K562 (cell line): ENCODE results near the gene PLCD1. TPM values are rescaled to one million over a fixed set of nuclear protein-coding genes. Genes with fewer than 3 reads are reported as not detected.

Source experiments
- ATAC-seq: fragments of 200-7000 bp; cut with Tn5 transposase; 3 replicates; pipeline ENCODE4 v1.9.1; 2020; ENCODE audit warnings: moderate library complexity
- BruUV-seq: library from RNA; stranded (reverse); fragments of 400-500 nt; replicated peaks from 2 replicates; lab custom pipeline; 2021; lab: Mats Ljungman, UMichigan
- CTCF ChIA-PET: fragments of 300-600 bp; formaldehyde crosslinking; extraction: SDS; loops from one replicate; lab custom pipeline; 2021; ENCODE audit warnings: low intra/inter-chr PET ratio; lab: Yijun Ruan, JAX
- POLR2A ChIA-PET: fragments of 300-600, 350-650 bp; sonication (Branson Sonifier 250); formaldehyde crosslinking; extraction: SDS; loops from one replicate; lab custom pipeline; 2021; ENCODE audit warnings: antibody characterized with exemption, inconsistent platforms; lab: Yijun Ruan, JAX
- DNase-seq, 4 experiments: peaks; one replicate each; pipeline versions ENCODE4 v3.0.0 to v3.0.0-alpha.2; 2011 to 2018; ENCODE audit warnings: low spot score in 3 of 4, mixed read lengths in 3 of 4; ENCODE audit errors: extremely low read depth in 1 of 4
- FAIRE-seq: peaks from 2 replicates; lab custom pipeline; 2011; peaks lifted over from hg19 to GRCh38; lab: Jason Lieb, UNC
- H2AFZ ChIP-seq: 2 replicates; pipeline ENCODE4 v1.6.0; 2011; ENCODE audit warnings: low read depth, low read length, control low read depth, inconsistent platforms
- H3K27ac ChIP-seq: fragments of 200-600 bp; 3 replicates; pipeline ENCODE4 v1.8.0; 2011; ENCODE audit warnings: low read depth, mild to moderate bottlenecking, control low read depth, inconsistent platforms, low read length, moderate library complexity, mixed read lengths; ENCODE audit errors: extremely low read depth
- H3K27me3 ChIP-seq, 2 experiments: fragments of 300-600 bp in 1 of 2; 2 replicates in 1 of 2; 3 replicates in 1 of 2; pipeline versions ENCODE4 v1.6.0 to v1.8.0; 2011; ENCODE audit warnings: inconsistent platforms in 2 of 2, low read length in 2 of 2, mild to moderate bottlenecking in 1 of 2, mixed read lengths in 1 of 2, moderate library complexity in 1 of 2; ENCODE audit not compliant: control insufficient read depth in 2 of 2, insufficient read depth in 2 of 2
- H3K36me3 ChIP-seq: fragments of 300-600 bp; 3 replicates; pipeline ENCODE4 v1.8.0; 2011; ENCODE audit warnings: mild to moderate bottlenecking, low read length, inconsistent platforms; ENCODE audit not compliant: control insufficient read depth, insufficient read depth
- H3K4me1 ChIP-seq, 2 experiments: fragments of 200-600 bp in 1 of 2; replicated peaks in 1 of 2; 2 replicates in 1 of 2; 3 replicates in 1 of 2; pipeline versions ENCODE4 v1.5.1 to v1.8.0; 2011; ENCODE audit warnings: inconsistent platforms in 2 of 2, low read length in 2 of 2, mild to moderate bottlenecking in 1 of 2, mixed read lengths in 1 of 2, moderate library complexity in 1 of 2; ENCODE audit not compliant: control insufficient read depth in 2 of 2, insufficient read depth in 2 of 2
- H3K4me2 ChIP-seq: 2 replicates; pipeline ENCODE4 v1.6.1; 2011; ENCODE audit warnings: low read length, control low read depth, inconsistent platforms, mixed read lengths; ENCODE audit not compliant: insufficient read depth
- H3K4me3 ChIP-seq: fragments of 200-600 bp; sonication (generic), shearing (Covaris generic); 2 replicates; pipeline ENCODE4 v1.5.1; 2016; ENCODE audit warnings: control low read depth, inconsistent platforms
- H3K79me2 ChIP-seq: fragments of 200-600 bp; 3 replicates; pipeline ENCODE4 v1.8.0; 2011; ENCODE audit warnings: low read length, inconsistent platforms; ENCODE audit not compliant: control insufficient read depth, insufficient read depth
- H3K9ac ChIP-seq, 2 experiments: 2 replicates each; pipeline versions ENCODE4 v1.6.0 to v1.6.1; 2011; ENCODE audit warnings: low read depth in 2 of 2, low read length in 2 of 2, control low read depth in 1 of 2, inconsistent platforms in 1 of 2, mild to moderate bottlenecking in 1 of 2, mixed read lengths in 1 of 2; ENCODE audit not compliant: insufficient read depth in 1 of 2
- H3K9me1 ChIP-seq: one replicate; pipeline ENCODE4 v1.6.0; 2011; ENCODE audit warnings: inconsistent platforms, mild to moderate bottlenecking, low read length, moderate library complexity; ENCODE audit not compliant: control insufficient read depth, insufficient read depth
- H3K9me3 ChIP-seq: replicated peaks from 2 replicates; pipeline ENCODE4 v1.5.1; 2011; ENCODE audit warnings: low read depth, low read length, inconsistent platforms; ENCODE audit not compliant: control insufficient read depth, insufficient read depth
- H4K20me1 ChIP-seq: replicated peaks from 2 replicates; pipeline ENCODE4 v1.6.1; 2011; ENCODE audit warnings: low read length, inconsistent platforms, mixed read lengths; ENCODE audit not compliant: control insufficient read depth, insufficient read depth
- ASH1L ChIP-seq: fragments of 450-650 bp; IDR thresholded peaks from 2 replicates; pipeline ENCODE4 v1.6.1; 2018; ENCODE audit warnings: borderline replicate concordance, mild to moderate bottlenecking, low read depth; ENCODE audit not compliant: partially characterized antibody
- CTBP1 ChIP-seq: fragments of 450-650 bp; IDR thresholded peaks from 2 replicates; pipeline ENCODE4 v1.6.1; 2016; ENCODE audit warnings: borderline replicate concordance
- ELK1 ChIP-seq: sonication (generic); formaldehyde crosslinking; IDR thresholded peaks from 2 replicates; pipeline ENCODE4 v1.8.1; 2022; ENCODE audit warnings: missing genetic modification reagents
- HBP1 ChIP-seq: fragments of 450-650 bp; formaldehyde crosslinking; IDR thresholded peaks from 2 replicates; pipeline ENCODE4 v1.4.0; 2022; ENCODE audit warnings: missing genetic modification characterization
- HNRNPLL ChIP-seq: fragments of 200-400 bp; formaldehyde crosslinking; IDR thresholded peaks from 2 replicates; pipeline ENCODE4 v1.6.1; 2017; ENCODE audit warnings: low read length, low read depth, mild to moderate bottlenecking; ENCODE audit not compliant: poor library complexity, severe bottlenecking
- IRF1 ChIP-seq: sonication (generic); formaldehyde crosslinking; IDR thresholded peaks from 2 replicates; pipeline ENCODE4 v1.8.0; 2022; ENCODE audit warnings: missing genetic modification reagents, mild to moderate bottlenecking, borderline replicate concordance
- MYBL2 ChIP-seq, 2 experiments: fragments of 450-650 bp in 1 of 2; sonication (generic) in 1 of 2; formaldehyde crosslinking in 1 of 2; IDR thresholded peaks; 2 replicates each; pipeline versions ENCODE4 v1.6.1 to v1.8.1; 2017 to 2022; ENCODE audit warnings: borderline replicate concordance in 1 of 2, inconsistent platforms in 1 of 2, low read depth in 1 of 2, mild to moderate bottlenecking in 1 of 2, missing genetic modification reagents in 1 of 2, moderate library complexity in 1 of 2
- NRF1 ChIP-seq, 2 experiments: fragments of 450-650 bp; IDR thresholded peaks in 1 of 2; conservative IDR thresholded peaks in 1 of 2; 2 replicates each; pipeline ENCODE4 v1.6.1; 2014; ENCODE audit warnings: mild to moderate bottlenecking in 2 of 2
- PATZ1 ChIP-seq: fragments of 250-450 bp; sonication (Bioruptor Pico); IDR thresholded peaks from 2 replicates; pipeline ENCODE4 v1.5.0; 2020; ENCODE audit warnings: mild to moderate bottlenecking, borderline replicate concordance
- RBM17 ChIP-seq: fragments of 200-400 bp; formaldehyde crosslinking; IDR thresholded peaks from 2 replicates; pipeline ENCODE4 v1.6.1; 2017; ENCODE audit warnings: low read depth, mild to moderate bottlenecking, low read length, borderline replicate concordance
- THRA ChIP-seq: fragments of 450-650 bp; IDR thresholded peaks from 2 replicates; pipeline ENCODE4 v1.6.1; 2017; ENCODE audit warnings: mild to moderate bottlenecking, moderate library complexity
- ZKSCAN1 ChIP-seq: fragments of 150-350 bp; IDR thresholded peaks from 2 replicates; pipeline ENCODE4 v1.6.1; 2016; ENCODE audit warnings: low read depth, low read length
- ZNF134 ChIP-seq: fragments of 250-450 bp; sonication (Bioruptor Pico); conservative IDR thresholded peaks from 2 replicates; pipeline ENCODE4 v1.4.0; 2020
- ZNF165 ChIP-seq: fragments of 250-450 bp; sonication (Bioruptor Pico); IDR thresholded peaks from 2 replicates; pipeline ENCODE4 v1.4.0; 2020; ENCODE audit warnings: borderline replicate concordance
- ZNF696 ChIP-seq: fragments of 250-450 bp; sonication (Bioruptor Pico); conservative IDR thresholded peaks from 2 replicates; pipeline ENCODE4 v1.4.0; 2020; ENCODE audit warnings: mild to moderate bottlenecking, moderate library complexity
- ZSCAN32 ChIP-seq: fragments of 450-650 bp; formaldehyde crosslinking; IDR thresholded peaks from 2 replicates; pipeline ENCODE4 v1.4.0; 2020; ENCODE audit warnings: mild to moderate bottlenecking, moderate library complexity
- WGBS: fragments of 100-300 bp; shearing (Covaris generic); methylation state at CpG from one replicate; pipeline ENCODE4 v1.1.6; 2016; ENCODE audit warnings: low coverage, mixed read lengths; ENCODE audit not compliant: insufficient coverage; ENCODE audit errors: missing lambda C conversion rate; 5-methylcytosine and 5-hydroxymethylcytosine counted together
- in situ Hi-C: fragments of 300-500 bp; cut with MboI; formaldehyde crosslinking; loops from 4 replicates; pipeline ENCODE4 v1.15.0; 2018; ENCODE audit warnings: inconsistent platforms, mixed read lengths
- intact Hi-C: fragments of 100-400 bp; cut with micrococcal nuclease; formaldehyde crosslinking; loops from 2 replicates; pipeline ENCODE4 v1.14.2; 2022
- polyA plus RNA-seq, 8 experiments: library from polyadenylated mRNA; depleted of rRNA in 4 of 8; stranded (reverse) in 5 of 8; unstranded in 3 of 8; fragments of >200 nt; fragmentation: Nextera tagmentation in 2 of 8; fragmentation: Illumina TruSeq in 1 of 8; extraction: Ambion mirVana in 2 of 8; extraction: Trizol in 1 of 8; gene quantifications; 2 replicates each; pipeline versions ENCODE4 v1.2.1 to v1.2.3, GENCODE V29; 2011 to 2014; ENCODE audit warnings: inconsistent platforms in 1 of 8, missing spikeins in 1 of 8
- total RNA-seq, 7 experiments: library from RNA; depleted of rRNA in 6 of 7; stranded (reverse); fragments of >200 nt in 6 of 7; fragmentation: Illumina TruSeq in 2 of 7; extraction: Trizol in 2 of 7; gene quantifications; 2 replicates each; pipeline versions ENCODE4 v1.2.1 to v1.2.3, GENCODE V29; 2011 to 2021; ENCODE audit warnings: low replicate concordance in 1 of 7

PLCD1 gene
- total and polyA plus RNA-seq, 9 of the 15 experiments (the other 6 are each of a cell fraction or from before 2014, with no cell fraction given), result 5.4 to 209 (median 116) TPM

DNA sequence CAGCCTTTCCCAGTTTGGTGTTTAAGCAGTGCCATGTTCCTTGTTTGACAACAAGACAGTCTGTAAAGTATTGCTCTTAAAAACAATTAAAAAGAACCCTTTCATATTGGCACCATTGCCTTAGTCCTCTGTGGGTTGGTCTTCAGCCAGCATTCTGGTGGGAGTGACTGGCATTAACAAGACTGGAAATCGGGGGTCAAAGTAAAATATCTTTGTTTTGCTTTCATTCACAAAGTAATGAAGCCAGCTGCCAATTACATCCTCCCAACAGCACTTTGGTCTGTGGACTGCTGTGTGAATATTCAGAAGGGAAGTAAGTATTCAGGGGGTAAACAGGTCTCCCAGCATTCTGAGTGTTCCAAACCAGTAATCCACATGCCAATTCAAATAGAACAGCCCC lies 47.1 kb downstream of the PLCD1 start:
- peak overlapping the region; percentile 54; the same call in 1 of the 2 replicates for H2AFZ ChIP-seq
- peaks cover 25 to 34% of the 10 kb centered on the region in 2 experiments for H3K4me1 ChIP-seq
- WGBS, result 13% methylated on average over 1 of the region's 1 CpG
- no TSS peak for BruUV-seq
- FAIRE-seq (no peak), ATAC-seq (no peak), DNase-seq (no peak)
- H3K79me2 ChIP-seq, result no peaks in the 10 kb centered on the region
- POLR2A ChIA-PET, result interaction anchor here (0.7 to 1.6 kb wide), 3 partner anchors 10 to 21 kb away, joined by 3 to 4 read pairs (median 4); no protein-coding TSS in a partner anchor
- in situ Hi-C loops (no loop called here), intact Hi-C loops (no loop called here)
- no peaks in the 10 kb centered on the region for H4K20me1 ChIP-seq
- H3K4me2 ChIP-seq, result no peak overlapping the region
- H3K27me3 ChIP-seq, result no peaks in the 10 kb centered on the region
- CTCF ChIA-PET, result no interaction called here
- TF ChIP-seq MYBL2 (IDR thresholded peaks at IDR 0.05; ENCODE audit: low read depth), result no peak
- TF ChIP-seq MYBL2 (CRISPR knock-in tag; IDR thresholded peaks at IDR 0.05; ENCODE audit: borderline replicate concordance), result no peak
- no peak for TF ChIP-seq ZNF165
- no peak for TF ChIP-seq HBP1
- TF ChIP-seq PATZ1, result no peak
- TF ChIP-seq NRF1 (conservative IDR thresholded peaks at IDR 0.05 in 1 of 2, IDR thresholded peaks at IDR 0.05 in 1 of 2), result no peak
- no peak for TF ChIP-seq CTBP1
- no peak for TF ChIP-seq ZSCAN32
- no peak for TF ChIP-seq ZNF134
- TF ChIP-seq HNRNPLL, result no peak
- TF ChIP-seq ELK1 (CRISPR knock-in tag), result no peak
- TF ChIP-seq ZNF696 (CRISPR knock-in tag), result no peak
- TF ChIP-seq ASH1L, result no peak
- no peak for TF ChIP-seq ZKSCAN1
- no peak for TF ChIP-seq RBM17
- TF ChIP-seq THRA, result no peak
- no peak for TF ChIP-seq IRF1 (CRISPR knock-in tag)
- H3K9me3 ChIP-seq, result no peaks in the 10 kb centered on the region
- H3K36me3 ChIP-seq, result no peaks in the 10 kb centered on the region
- no peak overlapping the region for H3K4me3 ChIP-seq
- H3K9ac ChIP-seq, result no peak overlapping the region
- no peak overlapping the region for H3K27ac ChIP-seq
- no peaks in the 10 kb centered on the region for H3K9me1 ChIP-seq
